HFFc6 (cell line): ENCODE measurements around the gene STIP1. TPM values are rescaled to one million over a fixed set of nuclear protein-coding genes. Genes with fewer than 3 reads are reported as not detected.

ENCODE experiments used
- DNase-seq: peaks from one replicate; pipeline ENCODE4 v3.0.0-alpha.2; 2018
- H3K27ac Mint-ChIP-seq: 2 replicates; pipeline ENCODE4 v1.8.0; 2020; ENCODE audit warnings: mild to moderate bottlenecking, mixed read lengths
- H3K27me3 Mint-ChIP-seq: 2 replicates; pipeline ENCODE4 v1.8.0; 2021; ENCODE audit warnings: mild to moderate bottlenecking, moderate library complexity, mixed read lengths; ENCODE audit not compliant: insufficient read depth
- H3K36me3 Mint-ChIP-seq: 2 replicates; pipeline ENCODE4 v1.8.0; 2021; ENCODE audit warnings: low read depth, mixed read lengths
- H3K4me1 Mint-ChIP-seq: 2 replicates; pipeline ENCODE4 v1.8.0; 2020; ENCODE audit warnings: low read depth, mixed read lengths
- H3K4me3 Mint-ChIP-seq: 2 replicates; pipeline ENCODE4 v1.8.0; 2020; ENCODE audit warnings: mild to moderate bottlenecking, moderate library complexity, mixed read lengths
- H3K9me3 Mint-ChIP-seq: 2 replicates; pipeline ENCODE4 v1.8.0; 2020; ENCODE audit warnings: mild to moderate bottlenecking, mixed read lengths
- CTCF ChIP-seq: fragments of 200-600 bp; sonication (generic); IDR thresholded peaks from 2 replicates; pipeline ENCODE4 v1.5.0; 2021; ENCODE audit warnings: antibody characterized with exemption, mild to moderate bottlenecking
- total RNA-seq, 6 experiments: library from RNA; stranded (reverse); fragmentation: NEBNext Ultra II Directional; extraction: Animal tissue kit (Norgen Biotek cat#: 25700); gene quantifications; 2 replicates in 1 of 6; 3 replicates in 5 of 6; pipeline ENCODE4 v1.2.3, GENCODE V29; 2021

Gene STIP1
- total RNA-seq, 6 experiments from 2014 or later: 203 to 259 (median 210) TPM

- H3K27ac Mint-ChIP-seq: peak within 1 kb of the TSS; percentile 88
- peak; percentile 87 for TF ChIP-seq CTCF
- no peaks in the 10 kb centered on the region for H3K36me3 Mint-ChIP-seq
- peaks cover 19% of the 10 kb centered on the region for H3K4me1 Mint-ChIP-seq
- DNase-seq: no peak
- peak within 1 kb of the TSS; percentile 91 for H3K4me3 Mint-ChIP-seq
- H3K27me3 Mint-ChIP-seq: peaks cover under 1% of the 10 kb centered on the region
- no peaks in the 10 kb centered on the region for H3K9me3 Mint-ChIP-seq
These were observed 65.2 kb downstream of the STIP1 start, which contains the start of gene PLCB3 for GRCh38 chr11:64251016-64251752. PLCB3 (plus strand) TSS chr11:64251530; CDS start chr11:64251650, 120 bp downstream.

GRCh38 chr11:64251753-64252002, 65.7 kb downstream of the STIP1 start:
- Mint-ChIP-seq H3K27ac (peak overlapping the region; percentile 88), H3K9me3 (no peaks in the 10 kb centered on the region), H3K27me3 (no peaks in the 10 kb centered on the region; the same call in none of the 2 replicates), H3K4me1 (peaks cover 19% of the 10 kb centered on the region), H3K4me3 (peak overlapping the region; percentile 91), H3K36me3 (no peaks in the 10 kb centered on the region)
- DNase-seq: no peak
- TF ChIP-seq CTCF: no peak

- no peaks in the 10 kb centered on the region for H3K36me3 Mint-ChIP-seq
- peak; percentile 80 for TF ChIP-seq CTCF
- H3K27me3 Mint-ChIP-seq: no peaks in the 10 kb centered on the region; the same call in none of the 2 replicates
- H3K4me1 Mint-ChIP-seq: peaks cover 19% of the 10 kb centered on the region
- no peak for DNase-seq
- H3K9me3 Mint-ChIP-seq: no peaks in the 10 kb centered on the region
- peak overlapping the region; percentile 91 for H3K4me3 Mint-ChIP-seq
- peak overlapping the region; percentile 88 for H3K27ac Mint-ChIP-seq
These were observed 66.3 kb downstream of the STIP1 start for GRCh38 chr11:64252003-64252872.

GRCh38 chr11:64253043-64253442, 67.1 kb downstream of the STIP1 start:
- Mint-ChIP-seq H3K4me1 (peaks cover 13% of the 10 kb centered on the region), H3K4me3 (peak overlapping the region; percentile 91), H3K9me3 (no peaks in the 10 kb centered on the region), H3K36me3 (peaks cover 6% of the 10 kb centered on the region; the same call in 1 of the 2 replicates), H3K27me3 (peaks cover 2% of the 10 kb centered on the region), H3K27ac (peak overlapping the region; percentile 57)
- no peak for TF ChIP-seq CTCF
- DNase-seq: no peak

DNA sequence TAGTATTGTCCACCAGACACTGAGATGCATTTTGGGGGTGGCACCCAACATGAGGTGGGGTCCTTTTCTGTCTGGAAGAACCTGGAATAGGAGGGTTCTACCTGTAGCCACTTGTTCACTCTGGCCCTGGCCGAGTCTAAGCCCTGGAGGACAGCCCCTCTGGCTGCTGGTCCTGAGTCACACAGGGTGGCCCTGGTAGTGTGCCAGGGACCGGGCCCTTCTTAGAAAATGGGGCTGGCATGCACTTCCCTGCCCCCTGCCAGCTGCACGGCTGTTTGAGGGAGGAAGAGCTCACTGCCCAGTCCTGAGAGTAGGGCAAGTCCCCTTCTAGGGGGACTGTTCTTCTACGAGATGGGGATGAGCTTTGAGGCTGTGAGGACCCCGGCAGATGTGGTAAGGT, 67.5 kb downstream of the STIP1 start:
- H3K27me3 Mint-ChIP-seq: peaks cover 2% of the 10 kb centered on the region
- peak overlapping the region; percentile 91 for H3K4me3 Mint-ChIP-seq
- DNase-seq: no peak
- peaks cover 12% of the 10 kb centered on the region for H3K4me1 Mint-ChIP-seq
- TF ChIP-seq CTCF: no peak
- peaks cover 6% of the 10 kb centered on the region; the same call in 1 of the 2 replicates for H3K36me3 Mint-ChIP-seq
- H3K27ac Mint-ChIP-seq: peak overlapping the region; percentile 57; the same call in 1 of the 2 replicates
- no peaks in the 10 kb centered on the region for H3K9me3 Mint-ChIP-seq

Other genes with a start within 250 kb of the STIP1 start
- gene NAA40, start 247.2 kb upstream of the STIP1 start, total RNA-seq: 10 to 100 TPM; 15.7 to 19.3 (median 17.6) TPM
- gene COX8A, start 211.6 kb upstream of the STIP1 start, total RNA-seq: 100 to 1,000 TPM; 422 to 571 (median 505) TPM
- 10 to 100 TPM; 84.4 to 98.2 (median 90.9) TPM for gene OTUB1, start 199.7 kb upstream of the STIP1 start, total RNA-seq
- under 1 TPM in 5 of 6 experiments, not detected in 1; 0.07 to 0.38 (median 0.30) TPM for gene FLRT1, start 150.2 kb upstream of the STIP1 start, total RNA-seq
- 10 to 100 TPM; 11.8 to 17.0 (median 13.1) TPM for gene MACROD1, start 20.1 kb upstream of the STIP1 start, total RNA-seq
- gene FERMT3, start 20.6 kb downstream of the STIP1 start, total RNA-seq: 1 to 10 TPM; 1.2 to 2.8 (median 1.7) TPM
- gene TRPT1, start 40.0 kb downstream of the STIP1 start, total RNA-seq: 10 to 100 TPM; 32.6 to 41.1 (median 39.7) TPM
- 10 to 100 TPM; 46.6 to 57.7 (median 53.7) TPM for gene NUDT22, start 40.1 kb downstream of the STIP1 start, total RNA-seq
- gene DNAJC4, start 44.4 kb downstream of the STIP1 start, total RNA-seq: 10 to 100 TPM; 21.7 to 29.5 (median 23.2) TPM
- 10 to 100 TPM; 65.1 to 80.6 (median 71.2) TPM for gene VEGFB, start 48.4 kb downstream of the STIP1 start, total RNA-seq
- 10 to 100 TPM; 54.1 to 95.6 (median 73.1) TPM for gene FKBP2, start 54.9 kb downstream of the STIP1 start, total RNA-seq
- gene PPP1R14B, start 60.8 kb downstream of the STIP1 start, total RNA-seq: 100 to 1,000 TPM; 386 to 478 (median 429) TPM
- gene PLCB3, start 65.4 kb downstream of the STIP1 start, total RNA-seq: 10 to 100 TPM; 48.1 to 58.0 (median 51.8) TPM
- gene BAD, start 98.5 kb downstream of the STIP1 start, total RNA-seq: 10 to 100 TPM; 65.9 to 75.0 (median 68.8) TPM
- gene GPR137, start 99.7 kb downstream of the STIP1 start, total RNA-seq: 10 to 100 TPM; 27.9 to 42.1 (median 34.7) TPM
- under 1 TPM in 1 of 6 experiments, not detected in 5; 0.14 TPM for gene KCNK4, start 105.1 kb downstream of the STIP1 start, total RNA-seq
- under 1 TPM in 1 of 6 experiments, not detected in 5; 0.31 TPM for gene CATSPERZ, start 114.2 kb downstream of the STIP1 start, total RNA-seq
- 10 to 100 TPM; 18.9 to 25.0 (median 21.7) TPM for gene ESRRA, start 119.4 kb downstream of the STIP1 start, total RNA-seq
- 100 to 1,000 TPM; 246 to 269 (median 261) TPM for gene TRMT112, start 131.4 kb downstream of the STIP1 start, total RNA-seq
- 100 to 1,000 TPM; 161 to 207 (median 186) TPM for gene PRDX5, start 131.9 kb downstream of the STIP1 start, total RNA-seq
- 1 to 10 TPM in 4 of 6 experiments, under 1 TPM in 2; 0.45 to 1.9 (median 1.7) TPM for gene CCDC88B, start 154.0 kb downstream of the STIP1 start, total RNA-seq
- gene RPS6KA4, start 173.0 kb downstream of the STIP1 start, total RNA-seq: 10 to 100 TPM; 42.9 to 63.4 (median 56.6) TPM